Lung (tissue), 12 donors: ENCODE data around the gene MTM1. TPM values are rescaled to one million over a fixed set of nuclear protein-coding genes. Genes with fewer than 3 reads are reported as not detected.

Source experiments
- ATAC-seq: fragments of 200-7000 bp; cut with Tn5 transposase; one replicate; pipeline ENCODE4 v1.9.1; 2020; ENCODE audit warnings: moderate number of reproducible peaks; ENCODE audit not compliant: insufficient read depth, low FRiP score
- DNase-seq, 3 donors: peaks; one replicate each; pipeline ENCODE4 v3.0.0-alpha.2; 2013 to 2017
- H3K27ac ChIP-seq, 2 donors: one replicate each; pipeline ENCODE4 v1.5.1; 2013; ENCODE audit warnings: mild to moderate bottlenecking in 2 of 2, moderate library complexity in 2 of 2, control low read depth in 1 of 2, inconsistent platforms in 1 of 2, low read depth in 1 of 2, low read length in 1 of 2
- H3K27me3 ChIP-seq, 3 donors: one replicate each; pipeline ENCODE4 v1.5.1; 2013; ENCODE audit warnings: low read length in 2 of 3; ENCODE audit not compliant: control insufficient read depth in 3 of 3, insufficient read depth in 3 of 3
- H3K36me3 ChIP-seq, 4 donors: one replicate each; pipeline ENCODE4 v1.5.1; 2013; ENCODE audit warnings: low read length in 4 of 4, mild to moderate bottlenecking in 1 of 4, moderate library complexity in 1 of 4; ENCODE audit not compliant: control insufficient read depth in 4 of 4, insufficient read depth in 4 of 4
- H3K4me1 ChIP-seq, 5 donors: one replicate each; pipeline ENCODE4 v1.5.1; 2013; ENCODE audit warnings: low read length in 5 of 5, mild to moderate bottlenecking in 2 of 5, moderate library complexity in 1 of 5; ENCODE audit not compliant: control insufficient read depth in 5 of 5, insufficient read depth in 5 of 5
- H3K4me3 ChIP-seq: one replicate; pipeline ENCODE4 v1.5.1; 2013; ENCODE audit warnings: mild to moderate bottlenecking, control low read depth, moderate library complexity
- H3K9ac ChIP-seq, 2 donors: one replicate each; pipeline ENCODE4 v1.5.1; 2013; ENCODE audit warnings: low read length in 2 of 2, control low read depth in 1 of 2; ENCODE audit not compliant: insufficient read depth in 1 of 2
- H3K9me3 ChIP-seq, 4 donors: one replicate each; pipeline ENCODE4 v1.5.1; 2013; ENCODE audit warnings: low read length in 3 of 4, mild to moderate bottlenecking in 1 of 4, moderate library complexity in 1 of 4; ENCODE audit not compliant: control insufficient read depth in 4 of 4, insufficient read depth in 3 of 4
- WGBS, 2 donors: extraction: QIAGEN DNeasy Blood & Tissue Kit; methylation state at CpG; one replicate each; pipeline ENCODE4 v1.1.7; 2013; 5-methylcytosine and 5-hydroxymethylcytosine counted together
- polyA plus RNA-seq, 2 donors: library from polyadenylated mRNA; stranded (reverse); fragments of 200-250 nt; gene quantifications; one replicate each; pipeline ENCODE4 v1.2.1, GENCODE V29; 2013
- total RNA-seq, 2 donors: library from RNA; depleted of rRNA in 1 of 2; stranded (reverse); fragments of >200 nt in 1 of 2; gene quantifications; one replicate each; pipeline ENCODE4 v1.2.1, GENCODE V29; 2014 to 2021
- TF ChIP-seq, protein P1 (sequence below): IDR thresholded peaks from 2 replicates; pipeline ENCODE4 v1.5.1; 2012; ENCODE audit warnings: mild to moderate bottlenecking; ENCODE audit errors: control extremely low read depth, extremely low read depth
- donor health status: control.
- donor health status: control.
- donor health status: Bipolar disorder and iron deficiency.
- donor health status: healthy.
- donor health status: DM: yes; HTN: yes; CAD: no.

MTM1 gene
- total and polyA plus RNA-seq, 4 donors = 4.6 to 31.2 (median 14.5) TPM

DNA sequence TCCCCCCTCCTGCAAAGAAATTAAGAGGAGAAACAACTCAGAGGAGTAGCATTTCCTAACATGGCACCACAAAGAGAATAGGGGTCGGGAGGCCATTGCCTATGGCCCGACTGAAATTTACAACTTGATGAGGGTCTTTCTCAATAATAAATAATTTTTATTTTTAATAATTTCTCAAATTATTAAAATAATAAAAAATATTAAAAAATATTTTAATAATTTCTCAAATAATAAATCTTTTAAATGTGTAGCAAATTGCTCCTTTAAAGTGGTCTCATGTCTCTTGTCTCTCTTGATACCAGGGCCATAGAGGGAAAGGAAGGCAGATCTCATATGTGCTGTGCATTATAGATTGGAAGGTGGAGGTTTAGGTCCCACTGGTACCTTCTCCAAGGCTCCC is 75.5 kb downstream of the MTM1 start:
- no peaks in the 10 kb centered on the region for H3K4me1 ChIP-seq
- no peak overlapping the region for H3K4me3 ChIP-seq
- WGBS, 2 donors = 80 to 96% methylated on average over 2 of the region's 2 CpGs
- H3K9me3 ChIP-seq = no peaks in the 10 kb centered on the region
- H3K27ac ChIP-seq = no peak overlapping the region
- no peak overlapping the region for H3K9ac ChIP-seq
- peaks cover 0 to 6% (median 4%) of the 10 kb centered on the region in 4 donors for H3K36me3 ChIP-seq
- TF ChIP-seq, protein P1, sequence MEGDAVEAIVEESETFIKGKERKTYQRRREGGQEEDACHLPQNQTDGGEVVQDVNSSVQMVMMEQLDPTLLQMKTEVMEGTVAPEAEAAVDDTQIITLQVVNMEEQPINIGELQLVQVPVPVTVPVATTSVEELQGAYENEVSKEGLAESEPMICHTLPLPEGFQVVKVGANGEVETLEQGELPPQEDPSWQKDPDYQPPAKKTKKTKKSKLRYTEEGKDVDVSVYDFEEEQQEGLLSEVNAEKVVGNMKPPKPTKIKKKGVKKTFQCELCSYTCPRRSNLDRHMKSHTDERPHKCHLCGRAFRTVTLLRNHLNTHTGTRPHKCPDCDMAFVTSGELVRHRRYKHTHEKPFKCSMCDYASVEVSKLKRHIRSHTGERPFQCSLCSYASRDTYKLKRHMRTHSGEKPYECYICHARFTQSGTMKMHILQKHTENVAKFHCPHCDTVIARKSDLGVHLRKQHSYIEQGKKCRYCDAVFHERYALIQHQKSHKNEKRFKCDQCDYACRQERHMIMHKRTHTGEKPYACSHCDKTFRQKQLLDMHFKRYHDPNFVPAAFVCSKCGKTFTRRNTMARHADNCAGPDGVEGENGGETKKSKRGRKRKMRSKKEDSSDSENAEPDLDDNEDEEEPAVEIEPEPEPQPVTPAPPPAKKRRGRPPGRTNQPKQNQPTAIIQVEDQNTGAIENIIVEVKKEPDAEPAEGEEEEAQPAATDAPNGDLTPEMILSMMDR = no peak
- DNase-seq = no peak
- no peaks in the 10 kb centered on the region for H3K27me3 ChIP-seq
- ATAC-seq = no peak

DNA sequence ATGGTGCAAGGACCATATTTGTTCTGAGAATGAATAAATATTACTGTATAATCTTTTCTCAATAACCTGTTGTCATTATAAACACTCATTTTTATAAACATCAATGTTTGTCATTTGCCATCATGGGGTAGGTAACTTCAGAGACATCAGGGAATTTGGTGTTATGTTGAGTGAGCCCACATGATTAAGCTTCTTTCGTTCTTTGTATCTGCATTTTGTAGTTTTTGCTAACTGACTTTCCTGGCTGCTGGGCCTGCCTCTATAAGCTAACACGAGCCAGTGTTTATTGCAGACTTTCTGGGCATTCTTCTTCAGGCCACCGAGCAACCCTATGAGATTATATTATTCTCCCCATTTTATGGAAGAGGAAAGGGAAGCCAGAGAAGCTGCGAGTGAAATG is 76.0 kb downstream of the MTM1 start:
- no peak for DNase-seq
- 78 to 87% methylated on average over 4 of the region's 4 CpGs for WGBS, 2 donors

DNA sequence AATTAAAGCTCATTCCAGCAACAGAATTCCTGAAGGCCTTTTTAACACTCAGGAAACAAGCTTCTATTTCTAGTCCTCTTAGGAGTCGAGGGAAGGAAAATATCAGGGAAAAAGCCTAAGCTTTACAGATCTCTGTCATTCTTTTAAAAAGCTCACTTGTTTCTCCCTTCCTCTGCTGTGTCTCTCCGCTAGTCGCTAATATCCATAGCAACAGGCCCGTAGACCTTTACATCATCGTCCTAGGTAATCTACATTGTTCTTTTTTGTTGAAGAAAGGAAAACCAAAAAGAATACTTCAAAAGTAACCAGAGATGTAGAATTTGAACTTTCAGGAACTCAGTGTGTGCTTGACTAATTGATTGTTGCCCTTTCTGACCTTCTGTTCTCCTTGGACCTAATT is 78.9 kb downstream of the MTM1 start:
- H3K4me1 ChIP-seq = no peaks in the 10 kb centered on the region
- no peak overlapping the region for H3K4me3 ChIP-seq
- WGBS, 2 donors = 85 to 97% methylated on average over 5 of the region's 5 CpGs
- TF ChIP-seq, protein P1 = no peak
- no peaks in the 10 kb centered on the region for H3K27me3 ChIP-seq
- no peaks in the 10 kb centered on the region for H3K9me3 ChIP-seq
- no peak overlapping the region for H3K9ac ChIP-seq
- DNase-seq = no peak
- no peak overlapping the region for H3K27ac ChIP-seq
- ATAC-seq = no peak
- H3K36me3 ChIP-seq = peaks cover 0 to 3% (median 0%) of the 10 kb centered on the region in 4 donors

More for the DNA sequence above, 76.0 kb downstream of the MTM1 start:
- Histone ChIP-seq H3K36me3 (peaks cover 0 to 6% (median 4%) of the 10 kb centered on the region in 4 donors), H3K4me3 (no peak overlapping the region), H3K9ac (no peak overlapping the region), H3K27ac (no peak overlapping the region), H3K27me3 (no peaks in the 10 kb centered on the region), H3K9me3 (no peaks in the 10 kb centered on the region), H3K4me1 (no peaks in the 10 kb centered on the region)
- no peak for ATAC-seq
- TF ChIP-seq, protein P1 = no peak

DNA sequence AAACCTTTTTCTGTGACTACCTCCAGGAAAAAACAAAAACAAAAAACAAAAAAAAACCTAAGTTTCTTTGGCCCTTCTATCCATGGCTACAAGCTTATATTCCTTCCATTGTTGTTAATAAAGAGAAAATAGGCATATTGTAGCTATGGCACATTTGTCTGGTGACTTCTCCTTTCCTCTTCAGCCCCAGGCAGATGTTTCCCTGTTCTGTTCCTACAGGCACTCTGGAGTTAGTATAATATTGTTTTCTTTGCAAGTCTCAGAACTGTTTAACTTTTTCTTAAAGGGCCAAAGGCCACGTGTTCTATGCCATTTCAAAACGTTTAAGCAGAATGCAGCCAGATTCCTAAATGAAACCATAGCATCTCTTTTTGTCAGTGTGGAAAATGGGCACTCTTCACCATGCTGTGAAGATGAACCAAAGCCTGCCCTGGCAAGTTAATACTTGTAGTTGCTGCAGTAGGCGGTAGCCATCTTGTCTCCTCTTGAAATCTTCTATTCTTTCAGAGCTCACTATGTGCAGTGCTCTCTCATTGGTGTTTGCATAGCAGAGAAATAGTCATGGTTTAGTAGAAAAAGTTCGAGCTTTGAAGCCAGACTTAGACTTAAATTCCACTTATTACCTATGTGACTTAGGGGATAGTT is 80.0 kb downstream of the MTM1 start:
- ATAC-seq = no peak
- Histone ChIP-seq H3K27ac (no peak overlapping the region), H3K9me3 (no peaks in the 10 kb centered on the region), H3K36me3 (peaks cover 0 to 3% (median 0%) of the 10 kb centered on the region in 4 donors), H3K9ac (no peak overlapping the region), H3K27me3 (no peaks in the 10 kb centered on the region), H3K4me1 (no peaks in the 10 kb centered on the region), H3K4me3 (no peak overlapping the region)
- DNase-seq = no peak
- TF ChIP-seq, protein P1 = no peak
- WGBS, 2 donors = 56 to 90% methylated on average over 4 of the region's 4 CpGs
